Sigmoid colon (tissue), 3 donors: ENCODE results near the gene ADARB2.

Experiments
- POLR2A ChIP-seq, 2 donors: fragments of 450-650 bp; IDR thresholded peaks; one replicate each; pipeline ENCODE4 v1.6.1; 2016; ENCODE audit warnings: antibody characterized with exemption in 2 of 2, mild to moderate bottlenecking in 2 of 2, moderate library complexity in 2 of 2
- TF ChIP-seq, protein P1 (sequence below), 4 experiments: fragments of 450-650 bp in 3 of 4; fragments of 200-600 bp in 1 of 4; IDR thresholded peaks; one replicate each; pipeline ENCODE4 v1.5.1; 2016 to 2019; ENCODE audit warnings: antibody characterized with exemption in 4 of 4, mild to moderate bottlenecking in 3 of 4, moderate library complexity in 2 of 4

DNA sequence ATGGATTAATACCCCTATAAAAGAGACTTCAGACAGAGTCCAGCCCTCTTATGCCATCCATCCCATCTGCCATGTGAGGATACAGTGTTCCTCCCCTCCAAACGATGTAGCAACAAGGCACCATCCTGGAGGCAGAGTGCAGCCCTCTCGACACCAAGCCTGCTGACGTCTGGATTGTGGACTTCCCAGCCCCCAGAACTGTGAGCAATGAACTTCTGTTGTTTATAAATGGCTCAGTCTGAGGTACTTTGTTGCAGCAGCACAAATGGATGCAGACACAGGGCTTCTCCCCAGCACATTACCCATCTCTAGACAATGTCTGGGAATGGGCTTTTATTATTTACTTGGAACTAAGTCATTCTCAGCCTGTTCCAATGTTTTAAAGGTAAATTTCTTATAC is 485.6 kb downstream of the ADARB2 start:
- TF ChIP-seq, protein P1, sequence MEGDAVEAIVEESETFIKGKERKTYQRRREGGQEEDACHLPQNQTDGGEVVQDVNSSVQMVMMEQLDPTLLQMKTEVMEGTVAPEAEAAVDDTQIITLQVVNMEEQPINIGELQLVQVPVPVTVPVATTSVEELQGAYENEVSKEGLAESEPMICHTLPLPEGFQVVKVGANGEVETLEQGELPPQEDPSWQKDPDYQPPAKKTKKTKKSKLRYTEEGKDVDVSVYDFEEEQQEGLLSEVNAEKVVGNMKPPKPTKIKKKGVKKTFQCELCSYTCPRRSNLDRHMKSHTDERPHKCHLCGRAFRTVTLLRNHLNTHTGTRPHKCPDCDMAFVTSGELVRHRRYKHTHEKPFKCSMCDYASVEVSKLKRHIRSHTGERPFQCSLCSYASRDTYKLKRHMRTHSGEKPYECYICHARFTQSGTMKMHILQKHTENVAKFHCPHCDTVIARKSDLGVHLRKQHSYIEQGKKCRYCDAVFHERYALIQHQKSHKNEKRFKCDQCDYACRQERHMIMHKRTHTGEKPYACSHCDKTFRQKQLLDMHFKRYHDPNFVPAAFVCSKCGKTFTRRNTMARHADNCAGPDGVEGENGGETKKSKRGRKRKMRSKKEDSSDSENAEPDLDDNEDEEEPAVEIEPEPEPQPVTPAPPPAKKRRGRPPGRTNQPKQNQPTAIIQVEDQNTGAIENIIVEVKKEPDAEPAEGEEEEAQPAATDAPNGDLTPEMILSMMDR (IDR thresholded peaks at IDR 0.05) = no peak
- no peak for TF ChIP-seq POLR2A (IDR thresholded peaks at IDR 0.05)
